Esophagus squamous epithelium (tissue), 5 donors: ENCODE measurements around the gene SERPINI1. TPM values are rescaled to one million over a fixed set of nuclear protein-coding genes. Genes with fewer than 3 reads are reported as not detected.

Source experiments
- DNase-seq: peaks from one replicate; lab custom pipeline; 2025; lab: John Stamatoyannopoulos, UW
- H3K27ac ChIP-seq, 4 donors: fragments of 200-600 bp; sonication (generic); one replicate each; pipeline ENCODE4 v1.5.1; 2016 to 2019; ENCODE audit warnings: mild to moderate bottlenecking in 1 of 4
- H3K27me3 ChIP-seq, 4 donors: fragments of 200-600 bp; sonication (generic); 1 replicate in 3 of 4; 2 replicates in 1 of 4; pipeline versions ENCODE4 v1.5.1 to v1.6.0; 2017 to 2021; ENCODE audit warnings: antibody characterized with exemption in 1 of 4
- H3K36me3 ChIP-seq, 3 donors: fragments of 200-600 bp; sonication (generic); one replicate each; pipeline ENCODE4 v1.5.1; 2016 to 2019
- H3K4me1 ChIP-seq, 3 donors: fragments of 200-600 bp; sonication (generic); one replicate each; pipeline ENCODE4 v1.5.1; 2017 to 2019
- H3K4me3 ChIP-seq, 4 donors: fragments of 200-600 bp; sonication (generic); 1 replicate in 3 of 4; 2 replicates in 1 of 4; pipeline ENCODE4 v1.5.1; 2016 to 2019; ENCODE audit warnings: mild to moderate bottlenecking in 2 of 4, moderate library complexity in 1 of 4
- H3K9me3 ChIP-seq, 3 donors: fragments of 200-600 bp; sonication (generic); one replicate each; pipeline ENCODE4 v1.5.1; 2016 to 2019
- POLR2A ChIP-seq, 4 donors: fragments of 450-650 bp; IDR thresholded peaks; one replicate each; pipeline ENCODE4 v1.6.1; 2017; ENCODE audit warnings: antibody characterized with exemption in 4 of 4, mild to moderate bottlenecking in 4 of 4, moderate library complexity in 3 of 4
- WGBS, 2 donors: methylation state at CpG; one replicate each; pipeline ENCODE4 v1.1.5; 2018; 5-methylcytosine and 5-hydroxymethylcytosine counted together
- intact Hi-C: fragments of 100-400 bp; cut with DNase I; formaldehyde crosslinking; loops from one replicate; pipeline ENCODE4 v1.15.0; 2022
- total RNA-seq, 4 donors: library from RNA; depleted of rRNA; stranded (reverse); fragments of >200 nt; gene quantifications; one replicate each; pipeline ENCODE4 v1.1.0, GENCODE V29; 2016
- TF ChIP-seq, protein P1 (sequence below), 6 experiments: fragments of 450-650 bp in 4 of 6; fragments of 200-600 bp in 2 of 6; sonication (generic) in 2 of 6; IDR thresholded peaks; one replicate each; pipeline ENCODE4 v1.5.1; 2016 to 2019; ENCODE audit warnings: antibody characterized with exemption in 6 of 6, mild to moderate bottlenecking in 4 of 6, moderate library complexity in 4 of 6
- donor health status: DM: yes; HTN: yes; CAD: no.

The SERPINI1 gene
- total RNA-seq, 4 donors from 2014 or later = 1.1 to 4.4 (median 3.5) TPM

DNA sequence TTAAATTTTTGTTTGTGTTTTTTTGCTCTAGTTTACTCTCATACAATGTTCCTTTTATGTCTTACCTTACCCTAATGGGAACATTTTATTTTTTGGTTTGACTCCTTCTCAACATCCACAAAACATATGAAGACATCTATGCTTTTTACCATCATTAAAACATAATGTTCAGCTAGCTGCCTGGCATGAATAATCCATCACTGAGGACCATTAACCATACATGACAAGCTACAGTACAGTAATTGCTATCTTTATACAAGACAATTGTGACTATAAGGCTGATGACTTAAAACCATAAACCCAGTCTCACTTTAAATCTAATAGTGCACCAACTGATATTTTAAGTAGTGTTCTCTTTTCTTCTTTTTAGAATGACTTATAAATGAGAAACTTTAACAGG is 13.7 kb downstream of the SERPINI1 start:
- Histone ChIP-seq H3K27me3 (no peaks in the 10 kb centered on the region), H3K27ac (no peak overlapping the region), H3K9me3 (no peaks in the 10 kb centered on the region), H3K4me3 (no peak overlapping the region), H3K36me3 (no peaks in the 10 kb centered on the region), H3K4me1 (no peaks in the 10 kb centered on the region)
- no peak for TF ChIP-seq POLR2A (IDR thresholded peaks at IDR 0.05)
- TF ChIP-seq, protein P1, sequence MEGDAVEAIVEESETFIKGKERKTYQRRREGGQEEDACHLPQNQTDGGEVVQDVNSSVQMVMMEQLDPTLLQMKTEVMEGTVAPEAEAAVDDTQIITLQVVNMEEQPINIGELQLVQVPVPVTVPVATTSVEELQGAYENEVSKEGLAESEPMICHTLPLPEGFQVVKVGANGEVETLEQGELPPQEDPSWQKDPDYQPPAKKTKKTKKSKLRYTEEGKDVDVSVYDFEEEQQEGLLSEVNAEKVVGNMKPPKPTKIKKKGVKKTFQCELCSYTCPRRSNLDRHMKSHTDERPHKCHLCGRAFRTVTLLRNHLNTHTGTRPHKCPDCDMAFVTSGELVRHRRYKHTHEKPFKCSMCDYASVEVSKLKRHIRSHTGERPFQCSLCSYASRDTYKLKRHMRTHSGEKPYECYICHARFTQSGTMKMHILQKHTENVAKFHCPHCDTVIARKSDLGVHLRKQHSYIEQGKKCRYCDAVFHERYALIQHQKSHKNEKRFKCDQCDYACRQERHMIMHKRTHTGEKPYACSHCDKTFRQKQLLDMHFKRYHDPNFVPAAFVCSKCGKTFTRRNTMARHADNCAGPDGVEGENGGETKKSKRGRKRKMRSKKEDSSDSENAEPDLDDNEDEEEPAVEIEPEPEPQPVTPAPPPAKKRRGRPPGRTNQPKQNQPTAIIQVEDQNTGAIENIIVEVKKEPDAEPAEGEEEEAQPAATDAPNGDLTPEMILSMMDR (IDR thresholded peaks at IDR 0.05) = no peak
- intact Hi-C loops = no loop called here
- DNase-seq = no peak

DNA sequence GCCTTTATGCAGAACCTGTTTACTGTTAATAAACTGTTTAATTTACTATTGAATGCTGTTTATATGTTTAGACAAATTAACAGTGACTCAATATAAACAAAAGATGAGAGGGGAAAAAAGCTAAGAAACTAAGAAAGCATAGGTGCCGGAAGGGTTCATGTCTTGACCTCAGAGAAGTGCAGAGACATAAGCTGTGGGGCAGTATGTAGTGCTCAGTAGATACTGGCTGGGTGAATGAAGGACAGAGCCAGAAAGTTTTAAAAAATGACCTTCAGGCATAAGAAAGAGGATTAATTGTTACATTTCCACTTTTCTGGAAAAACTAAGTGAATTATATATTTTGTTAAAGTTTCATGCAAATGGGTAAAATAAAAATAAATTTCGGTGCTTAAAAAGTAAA is 14.2 kb downstream of the SERPINI1 start:
- Histone ChIP-seq H3K27ac (no peak overlapping the region), H3K4me1 (no peaks in the 10 kb centered on the region), H3K4me3 (no peak overlapping the region), H3K9me3 (no peaks in the 10 kb centered on the region), H3K27me3 (no peaks in the 10 kb centered on the region), H3K36me3 (no peaks in the 10 kb centered on the region)
- DNase-seq = no peak
- 95 to 98% methylated on average over 2 of the region's 2 CpGs for WGBS, 2 donors
- TF ChIP-seq POLR2A (IDR thresholded peaks at IDR 0.05) = no peak
- TF ChIP-seq, protein P1 (IDR thresholded peaks at IDR 0.05) = no peak
- intact Hi-C loops = no loop called here

DNA sequence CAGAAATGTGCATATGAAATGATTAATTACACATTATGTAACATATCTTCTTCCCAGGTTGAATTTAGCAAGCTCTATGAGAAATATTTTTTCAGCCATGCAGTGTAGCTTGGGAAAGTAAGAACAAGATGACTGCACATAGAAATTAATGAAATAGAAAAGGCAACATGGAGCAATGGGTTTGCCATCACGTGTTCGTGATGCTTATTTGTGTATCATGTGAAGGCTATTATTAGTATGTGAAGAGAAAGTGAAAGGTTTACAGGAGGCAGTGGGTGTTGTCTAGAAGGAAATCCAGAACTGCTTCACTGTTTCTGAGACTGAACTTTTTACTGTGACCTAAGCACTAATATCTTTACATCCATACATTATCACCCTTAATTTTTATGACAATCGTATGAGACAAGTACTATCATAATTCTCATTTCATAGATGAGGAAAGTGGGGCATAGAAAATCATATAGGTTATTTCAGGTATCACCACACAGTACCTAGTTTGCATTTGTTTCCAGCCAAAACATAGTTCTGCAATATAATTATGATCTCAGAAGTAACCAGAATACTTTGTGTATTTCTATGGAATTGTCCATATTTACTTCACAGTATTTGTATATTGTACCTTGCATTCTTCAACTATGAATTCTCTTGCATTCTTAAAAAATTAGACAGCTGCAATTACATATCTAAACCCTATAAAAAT is 14.9 kb downstream of the SERPINI1 start:
- Histone ChIP-seq H3K27ac (no peak overlapping the region), H3K9me3 (no peaks in the 10 kb centered on the region), H3K4me3 (no peak overlapping the region), H3K27me3 (no peaks in the 10 kb centered on the region), H3K4me1 (no peaks in the 10 kb centered on the region), H3K36me3 (no peaks in the 10 kb centered on the region)
- DNase-seq = no peak
- TF ChIP-seq, protein P1 (IDR thresholded peaks at IDR 0.05) = no peak
- TF ChIP-seq POLR2A (IDR thresholded peaks at IDR 0.05) = no peak
- intact Hi-C loops = no loop called here
- WGBS, 2 donors = 35% methylated on average over 3 of the region's 3 CpGs

DNA sequence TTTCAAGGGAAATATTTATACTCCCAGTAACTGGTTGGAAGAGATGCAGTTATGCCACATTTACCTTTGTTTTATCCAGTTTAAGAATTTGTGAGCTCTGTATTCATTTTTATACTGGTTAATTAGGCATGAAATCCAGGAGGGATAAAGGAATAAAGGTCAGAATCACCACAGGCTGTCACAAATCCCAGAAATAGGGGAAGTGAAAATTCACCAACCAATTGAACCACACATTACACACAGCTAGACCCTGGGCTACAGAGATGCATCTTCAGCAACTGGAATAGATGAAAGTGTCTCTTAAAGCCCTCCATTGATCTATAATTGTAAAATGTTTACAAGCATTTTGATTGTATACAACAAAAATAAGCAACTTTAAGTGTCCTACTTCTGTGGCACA is 18.5 kb downstream of the SERPINI1 start:
- intact Hi-C loops = no loop called here
- H3K4me1 ChIP-seq = no peaks in the 10 kb centered on the region
- no peak overlapping the region for H3K4me3 ChIP-seq
- TF ChIP-seq, protein P1 (IDR thresholded peaks at IDR 0.05) = no peak
- no peak for TF ChIP-seq POLR2A (IDR thresholded peaks at IDR 0.05)
- H3K27ac ChIP-seq = no peak overlapping the region
- H3K9me3 ChIP-seq = no peaks in the 10 kb centered on the region
- H3K36me3 ChIP-seq = no peaks in the 10 kb centered on the region
- no peaks in the 10 kb centered on the region for H3K27me3 ChIP-seq
- no peak for DNase-seq

DNA sequence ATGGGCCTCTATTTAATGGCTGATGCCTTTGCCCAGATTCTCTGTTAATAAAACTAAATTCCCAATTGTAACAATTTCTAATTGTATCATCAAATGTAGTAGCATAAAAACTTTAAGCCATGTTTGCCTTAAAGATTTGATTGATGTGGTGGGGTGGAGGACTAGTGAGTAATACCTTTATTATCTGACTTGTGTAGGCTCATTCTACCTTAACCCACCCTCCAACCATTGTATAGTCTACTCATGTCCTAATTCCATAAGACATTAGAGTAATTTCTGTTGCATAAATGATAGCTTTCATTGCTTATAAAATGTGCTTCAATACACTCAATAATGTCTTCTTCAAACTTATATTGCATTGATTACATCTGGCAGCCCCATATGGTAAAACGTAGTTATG is 25.8 kb downstream of the SERPINI1 start:
- DNase-seq = no peak
- peaks cover 0 to 24% (median 0%) of the 10 kb centered on the region in 3 donors for H3K4me1 ChIP-seq

More for the DNA sequence above, 25.8 kb downstream of the SERPINI1 start:
- H3K27me3 ChIP-seq = no peaks in the 10 kb centered on the region
- peaks cover 0 to 9% (median 0%) of the 10 kb centered on the region in 3 donors for H3K9me3 ChIP-seq
- no peak overlapping the region for H3K27ac ChIP-seq
- 16 to 77% methylated on average over 1 of the region's 1 CpG for WGBS, 2 donors
- no peaks in the 10 kb centered on the region for H3K36me3 ChIP-seq
- no peak overlapping the region for H3K4me3 ChIP-seq
- TF ChIP-seq POLR2A (IDR thresholded peaks at IDR 0.05) = no peak
- TF ChIP-seq, protein P1 (IDR thresholded peaks at IDR 0.05) = no peak
- intact Hi-C loops = no loop called here
